GM21515 (cell line): ENCODE results near the gene DKK3.

ENCODE experiments used
- ATAC-seq: cut with Tn5 transposase; IDR thresholded peaks from one replicate; pipeline ENCODE4 v1.9.1; 2021; ENCODE audit not compliant: unreplicated experiment

Gene DKK3

DNA sequence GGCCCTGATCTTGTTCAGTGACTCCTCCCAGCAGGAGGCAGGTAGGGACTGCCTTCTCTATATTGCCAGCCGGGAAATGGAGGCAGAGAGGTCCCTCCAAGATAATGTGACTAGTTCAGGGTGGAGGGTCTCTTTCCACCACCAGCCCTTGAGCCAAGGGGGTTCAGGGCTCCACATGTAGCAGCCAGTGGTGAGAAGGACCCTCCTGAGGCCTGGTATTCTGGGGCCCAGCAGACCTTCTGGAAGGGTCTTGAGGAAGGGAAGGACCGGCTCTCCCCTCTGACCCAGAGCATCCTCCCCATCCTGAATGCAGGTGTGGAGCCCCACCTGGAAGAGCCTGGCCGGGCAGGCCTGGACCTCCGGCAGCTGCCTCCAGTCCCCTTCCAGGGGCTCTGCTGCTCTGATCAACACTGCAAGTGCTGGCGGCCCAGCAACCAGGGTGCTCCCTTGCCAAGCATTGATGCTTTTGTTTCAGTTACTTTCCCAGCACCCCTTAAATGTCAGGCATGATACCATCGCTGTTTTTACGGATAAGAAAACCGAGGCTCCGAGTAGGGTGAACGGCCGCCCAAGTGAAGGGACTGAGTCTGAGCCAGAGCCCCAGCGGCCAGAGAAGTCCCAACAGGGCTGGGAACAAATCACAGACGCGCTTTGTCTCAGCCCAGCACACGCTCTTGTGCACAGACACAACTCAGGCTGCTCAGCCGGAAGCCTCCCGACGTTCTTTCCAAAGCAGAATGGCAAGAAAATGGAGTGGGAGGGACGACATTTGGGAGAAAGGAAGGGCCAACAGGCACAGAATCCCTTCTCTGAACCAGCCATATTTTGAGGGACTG lies 38.8 kb downstream of the DKK3 start:
- ATAC-seq: no peak

DNA sequence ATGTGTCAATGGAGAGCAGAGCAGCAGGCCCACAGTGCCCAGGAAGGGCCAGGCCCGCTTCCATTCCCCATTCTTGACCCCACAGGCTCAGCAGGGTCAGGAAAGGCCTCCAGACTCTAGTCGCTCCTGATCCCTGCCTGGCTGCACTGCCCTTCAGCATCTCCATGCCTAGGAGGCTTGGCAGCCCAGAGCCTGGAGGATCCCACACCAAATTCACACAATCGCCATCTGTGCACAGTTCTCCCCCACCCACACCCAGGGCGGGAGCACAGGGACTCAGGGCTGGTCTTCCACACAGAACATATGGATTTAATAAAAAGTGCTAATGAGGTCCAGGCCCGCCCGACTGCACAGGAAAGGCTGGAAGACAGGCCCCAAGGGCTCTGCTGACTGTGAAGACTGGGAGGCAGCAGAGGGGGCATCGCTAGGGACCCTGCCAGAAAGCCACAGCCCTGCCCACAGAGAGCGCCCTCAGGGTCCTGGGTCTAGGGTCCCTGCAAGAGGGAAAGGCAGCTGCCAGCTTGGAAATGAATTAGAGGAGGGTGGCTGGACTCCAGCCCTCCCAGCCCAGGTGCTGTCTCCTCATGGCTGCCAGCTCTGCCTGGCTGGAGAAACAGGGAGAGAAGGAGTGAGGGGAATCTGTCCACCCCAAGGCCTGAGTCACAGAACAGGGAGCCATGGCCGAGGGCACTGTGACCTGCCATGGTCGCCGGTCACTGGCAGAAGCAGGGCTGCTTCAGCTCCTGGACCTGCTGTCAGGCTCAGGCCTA lies 39.7 kb downstream of the DKK3 start:
- ATAC-seq: no peak

DNA sequence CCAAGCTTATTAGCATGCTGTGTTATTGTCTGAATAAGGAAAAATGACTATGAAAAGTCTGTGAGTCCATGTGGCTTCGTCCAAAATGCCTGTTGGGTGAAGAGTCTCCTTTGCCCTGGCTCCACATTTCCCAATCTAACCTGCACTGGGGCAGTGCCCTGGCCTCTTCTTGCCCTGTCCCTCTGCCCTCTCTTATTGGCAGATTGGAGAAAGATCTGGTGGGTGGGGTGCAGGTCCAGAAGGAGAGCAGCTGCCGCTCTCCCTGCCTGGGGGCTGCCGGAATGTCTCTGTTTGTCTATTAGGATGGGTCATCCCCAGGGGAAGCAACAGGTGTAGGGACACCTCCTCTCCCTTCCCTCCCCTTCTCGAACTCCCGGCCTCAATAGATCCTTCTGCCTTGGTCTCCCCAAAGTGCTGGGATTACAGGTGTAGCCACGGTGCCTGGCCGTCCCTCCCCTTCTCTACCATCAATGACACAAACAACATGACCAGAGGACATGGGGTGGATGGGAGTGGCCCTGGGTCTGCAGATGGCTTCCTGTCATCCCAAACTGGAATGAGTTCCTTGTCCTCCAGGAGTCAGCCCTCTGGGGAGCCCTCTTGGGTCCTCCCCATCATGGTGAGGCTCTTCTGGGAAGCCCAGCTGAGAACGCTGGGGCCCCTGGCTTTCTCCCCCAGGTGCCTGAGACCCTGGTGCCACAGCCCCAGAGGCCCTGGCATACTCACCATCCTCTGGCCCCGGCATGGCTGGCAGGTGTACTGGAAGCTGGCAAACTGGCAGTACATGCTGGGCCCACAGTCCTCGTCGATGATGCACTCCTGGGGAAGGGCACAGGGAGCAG lies 40.5 kb downstream of the DKK3 start:
- no peak for ATAC-seq

DNA sequence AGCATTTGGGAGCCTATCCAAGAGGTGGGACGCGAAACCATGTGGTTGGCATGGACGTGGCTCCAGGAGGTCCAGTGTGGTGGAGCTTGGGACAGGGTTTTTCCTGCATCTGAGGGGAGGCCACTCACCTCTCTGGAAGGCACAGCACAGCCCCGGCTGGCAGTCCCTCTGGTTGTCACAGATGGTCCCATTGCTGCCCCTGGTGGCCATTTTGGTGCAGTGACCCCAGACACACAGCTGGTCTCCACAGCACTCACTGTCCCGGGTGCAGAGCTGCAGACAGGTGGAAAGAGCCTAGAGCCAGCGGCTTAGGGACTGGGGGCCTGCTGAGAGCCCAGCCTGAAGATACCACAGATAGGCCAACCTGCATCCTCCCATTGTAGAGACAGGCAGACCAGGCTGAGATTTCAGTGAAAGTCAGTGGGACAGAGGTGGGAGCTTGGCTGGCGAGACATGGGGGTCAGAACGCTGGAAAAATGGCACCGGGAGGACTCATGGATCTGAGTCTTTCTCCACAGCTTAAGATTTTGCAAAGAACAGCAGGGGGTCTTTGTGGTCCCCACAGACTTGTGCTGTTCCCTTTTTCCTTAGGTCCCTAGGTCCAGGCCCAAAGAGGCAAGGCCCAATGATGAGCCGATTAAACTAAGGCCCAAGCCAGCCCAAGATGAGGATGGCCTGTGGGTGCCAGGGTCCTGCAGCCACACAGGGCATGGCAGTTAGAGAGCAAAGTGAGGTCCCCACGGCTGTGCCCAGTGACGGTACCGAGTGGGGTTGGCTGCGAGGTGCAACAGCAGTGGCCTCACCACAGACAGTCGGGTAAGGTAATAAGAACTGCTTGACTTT lies 41.4 kb downstream of the DKK3 start:
- peak; percentile 91 for ATAC-seq

DNA sequence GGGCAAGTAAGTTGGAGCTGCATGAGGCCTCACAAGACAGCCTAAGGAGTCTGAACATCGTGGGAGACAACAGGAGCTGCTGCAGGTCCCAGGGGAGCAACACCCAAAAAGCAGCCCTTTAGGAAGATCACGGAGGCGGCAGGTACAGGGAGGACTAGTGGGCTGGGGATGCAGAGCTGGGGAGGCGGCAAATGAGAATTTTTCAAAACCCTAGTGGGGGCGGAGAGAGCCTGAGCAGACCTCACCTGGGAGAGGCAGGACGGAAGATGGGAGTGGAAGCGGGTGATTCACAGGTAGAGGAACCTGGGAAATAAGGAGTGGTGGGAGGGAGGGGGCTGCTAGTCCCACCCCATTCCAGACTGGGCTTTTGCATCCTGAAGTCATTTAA lies 42.1 kb downstream of the DKK3 start:
- no peak for ATAC-seq

DNA sequence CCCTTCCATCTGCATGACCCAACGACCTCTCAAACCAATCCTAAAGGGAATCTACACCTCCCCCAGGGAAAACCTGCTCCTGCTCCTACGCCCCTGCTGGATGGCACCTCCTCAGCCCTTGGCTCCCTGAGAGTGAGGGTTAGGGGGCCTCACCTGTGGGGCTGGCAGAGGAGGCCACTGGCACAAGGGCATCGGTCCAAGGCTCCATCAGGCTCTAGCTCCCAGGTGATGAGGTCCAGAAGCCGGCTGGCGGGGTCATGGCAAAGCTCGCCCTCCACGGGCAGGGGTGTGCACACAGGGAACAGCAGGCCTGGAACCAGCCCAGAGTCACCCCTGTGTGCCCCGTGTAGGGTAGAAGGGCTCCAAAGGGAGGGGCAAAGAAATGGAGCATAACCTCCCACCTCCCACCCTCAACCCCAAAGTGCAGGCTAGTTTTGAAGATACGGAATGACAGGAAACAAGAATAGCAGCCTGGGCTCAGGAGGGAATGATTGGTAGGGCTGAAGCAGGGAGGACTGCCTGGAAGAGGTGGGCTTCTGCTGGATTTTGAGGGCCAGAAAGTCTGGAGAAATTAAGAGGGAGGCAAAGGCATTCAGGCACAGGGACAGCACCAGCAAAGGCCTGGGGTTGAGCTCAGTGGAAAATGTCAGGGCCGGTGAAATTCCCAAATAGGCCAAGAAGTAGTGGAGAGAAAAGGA lies 42.6 kb downstream of the DKK3 start:
- no peak for ATAC-seq

DNA sequence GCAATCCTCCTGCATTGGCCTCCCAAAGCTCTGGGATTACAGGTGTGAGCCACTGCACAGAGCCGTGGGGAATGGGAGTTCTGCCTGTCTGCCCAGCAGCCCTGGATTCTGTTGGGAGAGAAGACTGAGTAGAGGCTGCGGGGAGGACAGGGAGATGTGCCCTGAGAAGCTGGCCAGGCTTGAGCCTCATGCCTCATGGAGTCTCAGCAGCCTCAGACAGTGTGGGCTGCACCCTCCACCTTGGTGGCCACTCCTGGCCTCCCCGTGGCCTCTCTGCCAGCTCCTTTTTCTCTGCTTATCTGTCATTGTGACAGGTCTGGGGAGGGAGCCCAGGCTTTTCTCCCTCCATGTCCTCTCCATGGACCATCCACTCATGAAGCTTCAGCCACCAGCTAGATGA lies 43.2 kb downstream of the DKK3 start:
- ATAC-seq: no peak

DNA sequence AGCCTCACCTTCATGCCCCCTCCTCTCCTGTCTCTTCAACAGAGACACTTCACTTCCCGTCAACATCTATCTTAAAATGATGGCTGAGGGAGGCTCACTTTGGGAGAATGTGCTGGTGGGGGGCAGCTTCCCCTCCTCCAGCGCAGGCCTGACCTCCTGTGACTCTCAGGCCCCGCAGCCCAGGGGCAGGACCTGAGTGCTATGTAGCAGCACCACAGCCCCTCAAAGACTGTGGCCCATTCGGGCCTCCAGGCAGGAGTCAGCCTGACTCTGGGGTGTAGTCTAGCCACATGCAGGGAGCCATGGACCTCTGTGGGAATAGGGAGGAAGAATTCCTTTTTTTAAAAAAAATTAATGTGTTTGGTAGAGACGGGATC lies 43.7 kb downstream of the DKK3 start:
- no peak for ATAC-seq

DNA sequence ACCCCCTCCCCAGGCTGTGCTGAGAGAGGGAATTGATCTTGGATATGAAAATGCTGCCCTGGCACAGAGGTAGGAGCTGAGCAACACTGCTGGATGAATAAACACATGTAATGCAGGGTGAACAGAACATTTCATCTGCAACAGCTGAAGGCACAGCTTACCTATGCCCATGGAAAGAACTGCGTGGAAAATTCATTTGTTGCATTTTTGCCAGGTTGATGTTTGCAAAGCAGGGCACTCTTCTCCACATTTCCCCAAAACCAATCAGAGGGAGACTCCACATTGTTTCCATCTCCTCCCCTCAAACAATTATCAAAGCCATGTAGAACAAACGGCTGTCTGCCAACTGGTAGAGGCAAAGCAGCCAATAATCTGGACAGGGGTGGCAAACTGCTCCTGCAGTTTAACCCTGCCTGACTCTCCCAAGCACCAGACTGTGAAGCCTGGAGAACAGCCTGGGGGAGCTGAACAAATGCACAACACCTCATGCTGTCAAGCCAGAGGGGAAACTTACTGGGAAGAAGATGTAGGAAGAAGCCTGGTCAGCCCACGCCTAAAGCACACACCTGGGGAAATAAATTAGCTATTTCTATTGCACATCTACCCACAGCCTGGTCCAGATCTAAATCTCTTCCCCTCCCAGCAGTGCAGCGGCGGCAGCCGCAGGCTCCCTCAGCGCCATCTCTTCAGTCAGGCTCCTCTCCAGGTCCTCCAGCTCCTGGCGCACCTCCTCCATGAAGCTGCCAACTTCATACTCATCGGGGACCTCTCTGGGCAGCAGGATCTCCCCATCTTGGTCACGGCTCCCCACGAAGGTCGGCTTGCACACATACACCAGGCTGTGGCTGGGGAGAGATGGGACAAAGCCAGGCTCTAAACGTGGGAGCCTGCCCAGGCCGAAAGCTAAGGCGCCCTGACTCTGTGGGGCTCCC lies 44.3 kb downstream of the DKK3 start:
- no peak for ATAC-seq

DNA sequence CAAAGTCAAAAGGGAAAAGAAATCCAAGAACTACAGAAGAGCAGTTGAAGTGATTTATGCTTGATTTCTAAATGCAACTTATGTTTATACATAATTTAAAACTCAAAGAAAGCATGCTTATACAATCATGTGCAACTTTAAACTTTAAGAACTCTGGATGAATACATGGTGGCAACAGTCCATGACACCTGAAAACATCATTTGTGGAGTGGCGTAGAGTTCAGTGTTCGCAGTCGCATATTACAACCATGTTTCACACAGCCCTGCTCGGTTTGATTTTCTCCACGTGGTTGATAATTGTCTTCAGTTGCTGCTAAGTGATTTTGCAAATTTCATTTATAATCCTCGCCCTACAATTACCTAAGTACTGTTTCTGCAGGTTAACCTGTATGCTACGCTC lies 45.4 kb downstream of the DKK3 start:
- ATAC-seq: no peak

DNA sequence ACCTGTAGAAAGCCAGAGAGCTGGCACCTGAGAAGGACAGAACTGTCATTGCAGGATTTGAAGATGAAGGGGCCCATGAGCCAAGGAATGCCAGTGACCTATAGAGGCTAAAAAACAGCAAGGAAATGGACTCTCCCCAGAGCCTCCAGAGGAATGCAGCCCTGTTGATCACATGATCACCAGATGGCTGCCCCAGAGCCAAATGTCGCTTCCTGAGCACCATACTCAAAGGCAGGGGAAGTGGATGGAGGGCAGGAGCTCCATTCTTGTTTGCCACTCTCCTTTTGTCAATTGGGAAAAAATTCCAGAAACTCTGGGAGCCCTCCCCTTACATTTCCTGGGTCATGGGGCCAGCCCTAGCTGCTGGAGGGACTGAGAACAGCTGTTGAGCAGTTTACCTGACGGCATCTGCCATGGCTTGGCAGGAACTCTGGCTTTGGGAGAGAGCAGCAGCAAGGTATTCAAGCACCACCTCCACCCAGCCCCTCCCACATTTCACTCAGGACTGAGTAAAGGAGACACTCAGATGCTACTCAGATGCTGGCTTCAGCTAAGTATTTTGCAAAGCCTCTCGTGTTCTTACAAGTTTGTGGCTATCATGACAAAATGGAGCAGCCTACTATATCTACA lies 46.9 kb downstream of the DKK3 start:
- no peak for ATAC-seq

DNA sequence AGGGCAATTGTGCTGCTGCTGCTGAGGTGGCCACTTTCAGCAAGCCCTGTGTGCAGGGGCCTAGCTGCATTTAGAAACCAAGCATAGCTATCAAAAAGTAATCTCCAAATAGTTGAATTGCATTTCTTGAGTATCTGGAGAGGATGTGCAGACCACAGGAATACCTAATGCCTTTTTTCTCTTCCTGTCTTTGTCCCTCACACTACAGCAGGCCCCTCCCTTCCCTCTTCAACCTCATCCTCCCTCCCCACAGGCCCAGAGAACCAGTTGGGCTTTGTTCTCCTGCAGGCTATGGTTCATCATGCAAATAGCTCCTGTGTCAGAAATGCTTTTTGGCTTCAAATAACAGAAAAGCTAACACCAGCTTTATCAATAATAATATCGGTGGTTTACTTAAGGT lies 47.7 kb downstream of the DKK3 start:
- no peak for ATAC-seq

DNA sequence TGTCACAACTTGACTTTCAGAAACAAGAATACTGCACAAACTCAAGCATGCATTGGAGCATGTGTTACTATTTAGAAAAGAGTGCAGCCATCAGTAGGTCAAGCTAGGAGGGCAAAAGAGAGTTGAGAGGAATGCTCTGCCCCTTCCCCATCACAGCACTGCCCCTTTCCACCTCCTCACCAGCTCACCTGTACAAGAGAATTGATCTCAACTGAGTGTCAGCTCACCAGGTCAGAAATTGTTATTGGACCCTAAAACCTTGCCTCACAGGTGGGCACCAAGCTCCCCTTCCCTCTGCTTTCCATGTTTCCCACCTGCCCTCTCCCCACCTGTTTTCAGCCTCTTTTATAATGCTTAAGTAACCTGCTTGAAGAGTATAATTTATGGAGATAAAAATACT lies 48.8 kb downstream of the DKK3 start:
- no peak for ATAC-seq

DNA sequence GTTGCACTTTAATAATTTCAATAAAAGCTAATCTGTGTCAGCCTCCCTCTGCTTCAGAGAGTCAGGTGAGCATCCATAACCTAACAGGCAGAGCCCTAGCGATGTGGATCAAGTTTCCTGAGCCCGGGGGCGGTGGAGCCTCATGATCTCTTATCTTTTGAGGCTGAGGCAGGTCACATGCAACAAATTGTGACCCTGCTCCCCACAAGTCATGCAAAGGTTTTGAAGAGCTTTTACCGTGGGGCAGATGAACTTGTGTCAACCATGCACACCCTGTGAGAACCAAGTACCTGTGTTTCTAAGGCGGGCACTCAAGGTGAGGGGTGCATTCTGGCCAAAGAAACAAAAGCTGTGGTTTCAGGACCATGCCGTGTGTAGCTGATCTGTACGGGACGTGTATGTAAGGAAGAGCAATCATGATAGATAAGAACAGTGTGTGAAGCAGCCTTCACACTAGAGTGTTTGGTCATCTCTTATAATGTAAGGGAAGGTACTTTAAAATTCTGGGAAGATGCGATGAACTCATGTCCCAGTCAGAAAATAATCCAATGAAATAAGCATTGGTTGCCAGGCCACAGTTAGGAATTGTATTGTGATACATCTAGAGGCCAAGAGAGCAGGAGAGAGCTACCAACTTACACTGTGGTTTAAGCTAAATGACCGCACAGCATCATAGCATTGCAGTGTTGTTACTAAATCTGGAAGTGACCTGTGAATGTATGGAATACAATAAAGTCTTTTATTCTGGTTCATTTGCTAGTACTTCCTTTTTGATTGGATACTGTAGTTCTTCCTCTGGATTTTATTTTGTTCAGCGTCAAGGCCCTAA lies 49.8 kb downstream of the DKK3 start:
- ATAC-seq: no peak

DNA sequence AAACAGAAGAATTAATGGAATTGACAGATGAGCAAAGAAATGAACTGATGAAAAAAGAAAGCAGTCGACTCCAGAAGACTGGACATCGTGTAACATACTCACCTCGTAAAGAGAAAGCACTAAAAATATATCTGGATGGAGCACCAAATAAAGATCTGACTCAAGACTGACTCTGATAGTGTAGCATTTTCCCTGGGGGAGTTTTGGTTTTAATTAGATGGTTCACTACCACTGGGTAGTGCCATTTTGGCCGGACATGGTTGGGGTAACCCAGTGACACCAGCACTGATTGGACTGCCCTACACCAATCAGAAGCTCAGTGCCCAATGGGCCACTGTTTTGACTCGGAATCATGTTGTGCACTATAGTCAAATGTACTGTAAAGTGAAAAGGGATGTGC lies 52.4 kb downstream of the DKK3 start:
- ATAC-seq: no peak

DNA sequence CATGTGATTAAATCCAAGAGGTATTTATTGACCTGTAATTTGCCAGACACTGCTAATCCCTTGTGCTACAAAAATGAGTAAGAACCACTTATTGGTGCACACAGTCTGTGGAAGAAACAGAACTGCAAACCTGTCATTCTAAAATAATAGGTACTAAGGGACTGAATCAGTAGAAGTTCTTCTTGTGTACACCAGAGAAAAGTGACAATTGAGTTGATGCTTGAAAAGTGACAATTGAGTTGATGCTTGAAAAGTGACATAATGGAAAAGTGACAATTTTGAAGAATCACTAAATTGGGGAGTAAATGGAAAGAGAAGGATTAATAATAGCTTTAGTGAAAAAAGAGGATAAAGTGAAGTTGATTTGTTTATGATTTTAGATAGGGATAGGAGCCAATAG lies 56.4 kb downstream of the DKK3 start:
- ATAC-seq: no peak

DNA sequence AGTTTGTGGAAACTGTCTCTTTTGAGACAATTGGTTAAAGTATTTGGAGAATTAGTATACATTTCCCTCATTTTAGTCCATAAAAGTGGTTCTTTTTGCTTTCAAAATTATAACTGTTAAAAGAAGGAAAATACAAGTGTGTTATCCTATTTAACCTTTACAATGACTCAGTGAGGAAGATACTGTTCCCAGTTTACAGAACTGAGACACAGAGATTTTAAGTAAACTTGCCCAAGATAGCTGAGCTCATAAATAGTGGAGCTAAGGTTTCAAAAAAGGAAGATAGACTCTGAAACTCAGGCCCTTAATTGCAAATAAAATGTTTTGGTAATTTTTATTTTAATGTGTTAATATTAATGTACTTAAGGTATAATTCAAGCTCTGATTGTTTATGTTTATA lies 58.9 kb downstream of the DKK3 start:
- ATAC-seq: no peak
